NB4 (cell line): ENCODE data around the gene FRA10AC1.

Source experiments
- MAX ChIP-seq: IDR thresholded peaks from 2 replicates; pipeline ENCODE4 v1.6.1; 2011; ENCODE audit warnings: low read depth, low read length
- MYC ChIP-seq: IDR thresholded peaks from 2 replicates; pipeline ENCODE4 v1.6.1; 2011; ENCODE audit warnings: low read depth, low read length
- POLR2A ChIP-seq: IDR thresholded peaks from 2 replicates; pipeline ENCODE4 v1.6.1; 2011; ENCODE audit warnings: mild to moderate bottlenecking; ENCODE audit not compliant: insufficient read length; ENCODE audit errors: extremely low read depth
- TF ChIP-seq, protein P1 (sequence below): IDR thresholded peaks from one replicate; pipeline ENCODE4 v1.5.1; 2012; ENCODE audit warnings: low read depth, low read length

GRCh38 chr10:93695740-93696139, 6.7 kb downstream of the FRA10AC1 start:
- TF ChIP-seq MAX = no peak
- no peak for TF ChIP-seq MYC
- TF ChIP-seq, protein P1, sequence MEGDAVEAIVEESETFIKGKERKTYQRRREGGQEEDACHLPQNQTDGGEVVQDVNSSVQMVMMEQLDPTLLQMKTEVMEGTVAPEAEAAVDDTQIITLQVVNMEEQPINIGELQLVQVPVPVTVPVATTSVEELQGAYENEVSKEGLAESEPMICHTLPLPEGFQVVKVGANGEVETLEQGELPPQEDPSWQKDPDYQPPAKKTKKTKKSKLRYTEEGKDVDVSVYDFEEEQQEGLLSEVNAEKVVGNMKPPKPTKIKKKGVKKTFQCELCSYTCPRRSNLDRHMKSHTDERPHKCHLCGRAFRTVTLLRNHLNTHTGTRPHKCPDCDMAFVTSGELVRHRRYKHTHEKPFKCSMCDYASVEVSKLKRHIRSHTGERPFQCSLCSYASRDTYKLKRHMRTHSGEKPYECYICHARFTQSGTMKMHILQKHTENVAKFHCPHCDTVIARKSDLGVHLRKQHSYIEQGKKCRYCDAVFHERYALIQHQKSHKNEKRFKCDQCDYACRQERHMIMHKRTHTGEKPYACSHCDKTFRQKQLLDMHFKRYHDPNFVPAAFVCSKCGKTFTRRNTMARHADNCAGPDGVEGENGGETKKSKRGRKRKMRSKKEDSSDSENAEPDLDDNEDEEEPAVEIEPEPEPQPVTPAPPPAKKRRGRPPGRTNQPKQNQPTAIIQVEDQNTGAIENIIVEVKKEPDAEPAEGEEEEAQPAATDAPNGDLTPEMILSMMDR = no peak
- TF ChIP-seq POLR2A = no peak
